HG02798 (cell line): Measurements from ENCODE around the gene DLGAP4.
A peak's percentile ranks its signal among the peaks of the same experiment; 100 is the strongest.
"Not testable (repeated sequence)": the region's sequence is repeated elsewhere in the genome, so short reads cannot be mapped to it uniquely, and the experiment has no call there.

Source experiments
- ATAC-seq: cut with Tn5 transposase; IDR thresholded peaks from one replicate; pipeline ENCODE4 v1.9.1; 2021; ENCODE audit warnings: mild to moderate bottlenecking; ENCODE audit not compliant: unreplicated experiment, poor library complexity

Gene DLGAP4

GRCh38 chr20:36544134-36545018, 238.2 kb downstream of the DLGAP4 start:
- ATAC-seq: no peak

GRCh38 chr20:36546111-36546736, 240.1 kb downstream of the DLGAP4 start:
- ATAC-seq: no peak

- no peak for ATAC-seq
These were observed 241.3 kb downstream of the DLGAP4 start for GRCh38 chr20:36547186-36548005.

- no peak for ATAC-seq
These were observed 241.8 kb downstream of the DLGAP4 start for GRCh38 chr20:36548006-36548315.

- ATAC-seq: no peak
These were observed 242.8 kb downstream of the DLGAP4 start for GRCh38 chr20:36548704-36549627.

GRCh38 chr20:36549628-36549941, 243.4 kb downstream of the DLGAP4 start:
- ATAC-seq: no peak

- no peak for ATAC-seq
These were observed 244.0 kb downstream of the DLGAP4 start for GRCh38 chr20:36549942-36550789.

GRCh38 chr20:36550790-36551299, 244.7 kb downstream of the DLGAP4 start:
- no peak for ATAC-seq

GRCh38 chr20:36555248-36555647, 249.1 kb downstream of the DLGAP4 start:
- ATAC-seq: no peak

GRCh38 chr20:36562724-36563123, 256.6 kb downstream of the DLGAP4 start:
- no peak for ATAC-seq

GRCh38 chr20:36563374-36563773, 257.2 kb downstream of the DLGAP4 start:
- ATAC-seq: no peak

- ATAC-seq: not testable (repeated sequence)
These were observed 258.1 kb downstream of the DLGAP4 start for GRCh38 chr20:36564078-36564725.

GRCh38 chr20:36564726-36565121, 258.6 kb downstream of the DLGAP4 start:
- ATAC-seq: not testable (repeated sequence)

- no peak for ATAC-seq
These were observed 259.4 kb downstream of the DLGAP4 start for GRCh38 chr20:36565520-36565919.

- no peak for ATAC-seq
These were observed 263.8 kb downstream of the DLGAP4 start for GRCh38 chr20:36569847-36570429.

GRCh38 chr20:36571564-36572504, 265.7 kb downstream of the DLGAP4 start:
- no peak for ATAC-seq

GRCh38 chr20:36572701-36573102, 266.6 kb downstream of the DLGAP4 start:
- peak; percentile 7 for ATAC-seq
